ENCODE results near the gene PIKFYVE.

DNA sequence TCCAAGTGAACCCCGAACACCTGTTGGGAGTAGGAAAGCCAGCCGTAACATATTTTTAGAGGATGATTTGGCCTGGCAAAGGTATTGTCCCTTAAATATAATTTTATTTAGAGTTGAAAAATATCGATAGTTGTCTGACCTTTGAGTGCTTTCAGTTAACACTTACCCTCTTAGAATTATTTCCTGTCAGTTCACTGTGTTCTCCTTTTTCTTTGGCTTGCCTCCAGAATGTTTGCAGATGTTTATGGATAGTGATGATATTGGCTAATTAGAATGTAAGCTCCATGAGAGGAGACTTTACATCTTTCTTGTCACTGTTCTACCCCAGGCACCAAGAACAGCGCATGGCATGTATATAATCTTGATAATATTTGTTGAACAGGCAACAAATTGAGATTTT, 19.8 kb downstream of the PIKFYVE start:
- TF ChIP-seq CTCF (IDR thresholded peaks at IDR 0.05) (no peak), POLR2AphosphoS5 (IDR thresholded peaks at IDR 0.05) (no peak), POLR2A (IDR thresholded peaks at IDR 0.05; ENCODE audit: low read depth) (no peak)

Data from esophagus muscularis mucosa (tissue), 3 donors.